Spinal cord (tissue), 10 donors: ENCODE measurements around the gene SRSF2. TPM values are rescaled to one million over a fixed set of nuclear protein-coding genes. Genes with fewer than 3 reads are reported as not detected.
"Not testable (repeated sequence)": the region's sequence is repeated elsewhere in the genome, so short reads cannot be mapped to it uniquely, and the experiment has no call there.

Source experiments
- DNase-seq, 6 donors: peaks; one replicate each; pipeline versions ENCODE4 v3.0.0 to v3.0.0-alpha.2; 2013 to 2015; ENCODE audit warnings: low spot score in 6 of 6, low read depth in 4 of 6
- H3K27ac ChIP-seq: one replicate; pipeline ENCODE4 v1.5.1; 2013; ENCODE audit warnings: low read depth, low read length, control low read depth
- H3K27me3 ChIP-seq: one replicate; pipeline ENCODE4 v1.6.1; 2013; ENCODE audit warnings: low read length; ENCODE audit not compliant: control insufficient read depth, insufficient read depth
- H3K36me3 ChIP-seq: one replicate; pipeline ENCODE4 v1.6.1; 2013; ENCODE audit warnings: low read length; ENCODE audit not compliant: control insufficient read depth, insufficient read depth
- H3K4me1 ChIP-seq: one replicate; pipeline ENCODE4 v1.6.1; 2013; ENCODE audit warnings: low read length; ENCODE audit not compliant: control insufficient read depth, insufficient read depth
- H3K4me3 ChIP-seq: one replicate; pipeline ENCODE4 v1.5.1; 2013; ENCODE audit warnings: low read depth, low read length, control low read depth
- H3K9me3 ChIP-seq: one replicate; pipeline ENCODE4 v1.6.1; 2013; ENCODE audit warnings: low read length; ENCODE audit not compliant: control insufficient read depth, insufficient read depth
- WGBS: methylation state at CpG from one replicate; pipeline ENCODE4 v1.1.5; 2013; ENCODE audit warnings: missing lambda C conversion rate; ENCODE audit not compliant: insufficient coverage; 5-methylcytosine and 5-hydroxymethylcytosine counted together
- polyA plus RNA-seq, 2 donors: library from polyadenylated mRNA; unstranded; fragments of 120-200 nt; gene quantifications; one replicate each; pipeline ENCODE4 v1.2.1, GENCODE V29; 2013; ENCODE audit not compliant: insufficient read length in 2 of 2
- total RNA-seq, 2 donors: library from RNA; depleted of rRNA in 1 of 2; stranded (reverse); fragments of 120-200 nt in 1 of 2; fragments of >200 nt in 1 of 2; gene quantifications; one replicate each; pipeline versions ENCODE4 v1.2.3 to v1.2.4, GENCODE V29; 2013 to 2014
- donor health status: healthy.

The SRSF2 gene
- total and polyA plus RNA-seq, 4 donors = 78.3 to 268 (median 213) TPM

- H3K9me3 ChIP-seq = no peaks in the 10 kb centered on the region
- no peak for DNase-seq
- no peaks in the 10 kb centered on the region for H3K27me3 ChIP-seq
- no peak overlapping the region for H3K27ac ChIP-seq
- H3K4me3 ChIP-seq = no peak overlapping the region
- H3K36me3 ChIP-seq = peaks cover 21% of the 10 kb centered on the region
- H3K4me1 ChIP-seq = peaks cover 8% of the 10 kb centered on the region
- WGBS = no CpG with 5 or more reads among the region's 1 CpG
These were observed 3.5 kb downstream of the SRSF2 start for GRCh38 chr17:76733618-76733957.

GRCh38 chr17:76732734-76733617, 4.2 kb downstream of the SRSF2 start:
- 50% methylated on average over 1 of the region's 3 CpGs for WGBS
- peaks cover 21% of the 10 kb centered on the region for H3K36me3 ChIP-seq
- peaks cover 10% of the 10 kb centered on the region for H3K4me1 ChIP-seq
- H3K27me3 ChIP-seq = no peaks in the 10 kb centered on the region
- no peak overlapping the region for H3K4me3 ChIP-seq
- H3K27ac ChIP-seq = no peak overlapping the region
- DNase-seq = no peak
- H3K9me3 ChIP-seq = no peaks in the 10 kb centered on the region

GRCh38 chr17:76731800-76732733, 5.1 kb downstream of the SRSF2 start:
- H3K4me3 ChIP-seq, H3K27me3 ChIP-seq, DNase-seq, H3K27ac ChIP-seq, H3K9me3 ChIP-seq: not testable (repeated sequence)
- WGBS = 98% methylated on average over 11 of the region's 13 CpGs
- H3K4me1 ChIP-seq = peaks cover 20% of the 10 kb centered on the region
- peaks cover 21% of the 10 kb centered on the region for H3K36me3 ChIP-seq

GRCh38 chr17:76727745-76728456, 9.2 kb downstream of the SRSF2 start:
- Histone ChIP-seq H3K9me3 (no peaks in the 10 kb centered on the region), H3K27ac (peak overlapping the region; percentile 96), H3K36me3 (peaks cover 32% of the 10 kb centered on the region), H3K27me3 (no peaks in the 10 kb centered on the region), H3K4me3 (peak overlapping the region; percentile 84), H3K4me1 (peaks cover 32% of the 10 kb centered on the region)
- no peak for DNase-seq
- WGBS = 82% methylated on average over 13 of the region's 18 CpGs

GRCh38 chr17:76726776-76727718, 10.1 kb downstream of the SRSF2 start, which contains the start of gene METTL23:
METTL23 (plus strand) TSS chr17:76726839; CDS start chr17:76729711, 2,872 bp downstream.
- Histone ChIP-seq H3K36me3 (peaks cover 33% of the 10 kb centered on the region), H3K4me1 (peaks cover 28% of the 10 kb centered on the region), H3K4me3 (peak within 1 kb of the TSS; percentile 84), H3K27ac (peak within 1 kb of the TSS; percentile 96), H3K9me3 (no peaks in the 10 kb centered on the region), H3K27me3 (no peaks in the 10 kb centered on the region)
- DNase-seq = peak in 2 of 6 donors; percentile 78 to 83
- 3% methylated on average over 71 of the region's 71 CpGs for whole genome bisulfite sequencing

- peak within 1 kb of the TSS; percentile 96 for H3K27ac ChIP-seq
- no peaks in the 10 kb centered on the region for H3K9me3 ChIP-seq
- DNase-seq = peak in 5 of 6 donors; percentile 82 to 99 (median 94)
- H3K27me3 ChIP-seq = no peaks in the 10 kb centered on the region
- peaks cover 28% of the 10 kb centered on the region for H3K4me1 ChIP-seq
- peaks cover 38% of the 10 kb centered on the region for H3K36me3 ChIP-seq
- peak within 1 kb of the TSS; percentile 84 for H3K4me3 ChIP-seq
- WGBS = 0% methylated on average over 60 of the region's 60 CpGs
These were observed 10.8 kb downstream of the SRSF2 start, which contains the start of gene JMJD6 for GRCh38 chr17:76726231-76726775. JMJD6 (minus strand) TSS chr17:76726606; CDS start chr17:76726475, 131 bp downstream.

- peaks cover 43% of the 10 kb centered on the region for H3K36me3 ChIP-seq
- H3K27me3 ChIP-seq = no peaks in the 10 kb centered on the region
- 10% methylated on average over 35 of the region's 38 CpGs for WGBS
- DNase-seq = peak in 2 of 6 donors; percentile 39 to 66
- peak overlapping the region; percentile 96 for H3K27ac ChIP-seq
- peaks cover 28% of the 10 kb centered on the region for H3K4me1 ChIP-seq
- H3K4me3 ChIP-seq = peak overlapping the region; percentile 84
- no peaks in the 10 kb centered on the region for H3K9me3 ChIP-seq
These were observed 11.4 kb downstream of the SRSF2 start for GRCh38 chr17:76725580-76726230.

GRCh38 chr17:76723812-76724211, 13.3 kb downstream of the SRSF2 start:
- Histone ChIP-seq H3K4me3 (no peak overlapping the region), H3K9me3 (no peaks in the 10 kb centered on the region), H3K27ac (no peak overlapping the region), H3K4me1 (peaks cover 28% of the 10 kb centered on the region), H3K27me3 (no peaks in the 10 kb centered on the region), H3K36me3 (peaks cover 59% of the 10 kb centered on the region)
- no peak for DNase-seq
- 97% methylated on average over 5 of the region's 9 CpGs for WGBS
